Mesenteric fat pad (tissue), 1 donor: Measurements from ENCODE around the gene USP47. TPM values are rescaled to one million over a fixed set of nuclear protein-coding genes. Genes with fewer than 3 reads are reported as not detected.

ENCODE experiments used
- DNase-seq: peaks from one replicate; pipeline ENCODE4 v3.0.0-alpha.2; 2020; ENCODE audit warnings: low spot score
- total RNA-seq: library from RNA; stranded (reverse); fragmentation: NEBNext Ultra II Directional; extraction: Animal tissue kit (Norgen Biotek cat#: 25700); gene quantifications from one replicate; pipeline ENCODE4 v1.2.1, GENCODE V29; 2021
- donor health status: DM: yes; HTN: yes; CAD: no.

USP47 gene
- total RNA-seq, 1 donor from 2014 or later, result 53.3 TPM

DNA sequence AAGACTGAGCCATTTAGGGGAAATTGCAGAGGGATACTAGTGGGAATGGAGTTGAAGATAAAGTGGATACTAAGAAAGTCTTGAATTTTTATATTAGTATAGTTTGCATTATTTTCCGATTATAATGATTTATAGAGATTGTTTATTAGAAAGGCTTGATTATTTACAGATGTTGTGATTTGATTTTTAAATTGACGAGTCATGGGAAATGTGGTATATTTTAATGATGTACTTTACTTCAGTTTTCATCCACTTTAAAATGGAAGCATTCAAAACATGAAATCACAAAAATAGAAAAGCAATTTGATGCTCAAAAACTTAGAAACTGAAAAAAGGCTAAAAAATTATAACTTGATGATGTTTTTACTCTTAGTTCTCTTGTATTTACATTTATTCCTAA lies 21.2 kb downstream of the USP47 start:
- DNase-seq, result no peak

DNA sequence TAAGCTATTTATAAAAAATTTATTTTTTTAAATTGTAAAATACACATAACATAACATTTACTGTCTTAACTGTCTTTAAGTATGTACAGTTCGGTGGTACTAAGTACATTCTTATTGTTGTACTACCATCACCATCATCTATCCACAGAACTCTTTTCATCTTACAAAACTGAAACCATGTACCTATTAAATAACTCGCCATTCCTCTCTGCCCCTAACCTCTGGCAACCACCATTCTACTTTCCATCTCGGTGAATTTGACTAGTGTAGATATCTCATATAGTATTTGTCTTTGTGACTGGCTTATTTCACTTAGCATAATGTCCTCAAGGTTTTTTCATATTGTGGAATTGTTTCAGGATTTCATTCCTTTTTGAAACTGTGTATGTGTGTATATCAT lies 22.6 kb downstream of the USP47 start:
- no peak for DNase-seq

DNA sequence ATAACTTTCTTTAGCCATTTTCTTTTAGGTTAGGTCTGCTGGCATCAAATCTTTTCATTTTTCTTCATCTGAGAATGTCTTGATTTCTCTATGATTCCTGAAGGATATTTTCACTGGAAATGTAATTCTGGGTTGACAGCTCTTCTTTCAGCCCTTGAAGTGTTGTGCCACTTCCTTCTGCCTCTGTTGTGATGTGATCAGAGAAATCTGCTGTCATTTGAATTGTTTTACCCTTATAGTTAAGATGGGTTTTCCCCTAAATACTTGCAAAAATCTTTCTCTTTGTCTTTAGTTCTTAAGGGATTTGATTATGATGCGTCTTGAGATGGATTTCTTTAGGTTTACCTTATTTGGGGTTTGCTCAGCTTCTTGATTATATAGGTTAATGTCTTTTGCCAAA lies 23.0 kb downstream of the USP47 start:
- DNase-seq, result no peak

DNA sequence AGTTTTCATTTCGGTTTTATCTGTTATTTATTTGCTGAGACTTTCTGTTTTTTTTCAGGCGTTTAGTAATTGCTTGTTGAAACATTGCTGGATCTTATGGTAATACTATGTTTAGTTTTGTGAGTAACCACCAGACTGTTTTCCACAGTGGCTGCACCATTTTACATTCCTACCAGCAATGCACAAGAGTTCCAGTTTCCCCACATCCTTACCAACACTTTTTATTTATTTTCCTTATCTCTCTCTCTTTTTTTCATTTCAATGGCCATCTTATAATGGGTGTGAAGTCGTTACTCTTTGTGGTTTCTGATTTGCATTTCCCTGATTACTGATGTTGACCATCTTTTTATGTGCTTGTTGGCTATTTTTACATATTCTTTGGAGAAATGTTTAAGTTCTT lies 23.7 kb downstream of the USP47 start:
- no peak for DNase-seq

DNA sequence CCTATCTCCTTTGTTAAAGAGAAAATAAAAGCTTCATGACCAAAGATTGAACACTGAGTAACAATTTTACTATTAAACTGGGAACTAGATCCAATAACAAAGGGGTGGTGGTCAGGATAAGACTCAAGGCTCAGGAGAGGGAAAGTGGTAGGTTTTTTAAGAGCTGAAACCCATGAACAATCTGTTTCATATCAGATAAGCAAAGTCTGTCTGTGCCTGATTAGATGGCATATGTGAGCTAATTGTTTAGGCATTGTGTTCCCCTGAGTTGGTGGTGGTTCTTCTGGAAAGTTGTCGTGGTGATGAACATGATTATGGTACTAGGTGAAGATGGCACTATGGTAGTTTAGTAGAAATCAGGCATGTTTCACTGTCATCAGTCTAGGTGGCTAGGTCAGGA lies 24.4 kb downstream of the USP47 start:
- no peak for DNase-seq

DNA sequence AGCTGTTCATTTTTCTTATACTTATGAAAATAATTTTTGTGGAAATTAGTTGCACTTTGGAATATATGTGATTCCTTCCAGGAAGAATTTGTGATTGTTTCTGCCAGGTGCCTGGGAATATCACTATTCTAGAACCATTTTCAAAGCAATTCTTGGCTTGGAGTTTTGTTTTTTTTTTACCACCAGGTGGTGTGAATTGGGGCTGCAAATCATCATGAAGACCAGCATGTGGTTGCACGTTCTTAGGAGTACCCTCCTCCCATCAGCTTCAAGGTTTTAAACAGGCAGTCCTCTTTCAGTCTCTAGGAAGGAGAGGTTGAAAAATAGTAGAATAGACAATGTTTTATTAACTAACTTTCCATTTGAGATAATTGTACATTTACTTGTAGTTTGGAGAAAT lies 25.9 kb downstream of the USP47 start:
- no peak for DNase-seq

DNA sequence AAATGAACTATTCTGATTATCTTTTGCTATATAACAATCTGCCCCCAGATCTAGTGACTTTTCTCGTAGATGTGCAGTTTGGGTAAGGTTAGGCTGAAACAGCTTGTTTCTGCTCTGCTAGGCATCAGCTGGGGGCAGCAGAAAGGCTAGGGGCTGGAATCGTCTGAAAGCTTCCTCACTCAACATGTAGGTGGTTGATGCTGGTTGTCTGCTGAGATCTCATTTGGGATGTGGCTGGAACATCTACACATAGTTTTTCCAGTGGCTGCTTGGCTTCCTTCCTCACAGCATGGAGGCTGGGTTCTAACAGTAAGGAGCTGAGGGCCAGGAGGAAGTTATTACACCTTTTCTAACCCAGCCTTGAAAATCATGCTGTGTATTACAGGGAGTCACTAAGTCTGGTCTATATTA lies 30.2 kb downstream of the USP47 start:
- DNase-seq, result no peak

DNA sequence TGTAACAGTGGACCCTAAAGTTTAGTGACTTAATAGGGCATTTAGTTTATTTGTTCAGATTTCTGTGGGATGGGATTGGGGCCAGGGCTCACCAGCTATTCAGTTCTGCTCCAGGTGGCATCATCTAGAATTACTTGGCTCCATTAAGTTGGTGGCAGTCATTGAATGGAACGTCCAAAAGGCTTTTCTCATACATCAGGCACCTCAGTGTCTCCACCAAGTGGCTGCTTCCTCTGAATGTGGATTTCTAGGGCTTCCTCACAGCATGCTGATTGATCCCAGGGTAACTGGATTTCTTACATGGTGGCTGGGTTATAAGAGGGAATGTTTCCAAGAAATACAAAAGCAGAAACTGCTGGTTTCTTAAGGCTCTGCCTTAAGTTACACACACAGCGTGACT lies 34.7 kb downstream of the USP47 start:
- no peak for DNase-seq

DNA sequence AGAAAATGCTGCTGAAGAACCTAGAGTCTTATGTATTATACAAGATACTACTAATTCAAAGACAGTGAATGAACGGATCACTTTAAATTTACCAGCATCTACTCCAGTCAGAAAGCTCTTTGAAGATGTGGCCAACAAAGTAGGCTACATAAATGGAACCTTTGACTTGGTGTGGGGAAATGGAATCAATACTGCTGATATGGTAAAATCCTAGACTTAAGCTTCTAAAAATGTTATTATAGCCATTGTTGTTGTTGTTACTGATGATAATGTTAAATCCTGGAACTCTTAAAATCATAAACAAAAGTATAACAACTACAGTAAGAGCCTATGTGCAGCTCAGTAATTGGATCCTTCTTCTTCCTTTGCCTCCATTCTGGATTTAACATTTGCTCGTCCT lies 38.4 kb downstream of the USP47 start:
- no peak for DNase-seq

DNA sequence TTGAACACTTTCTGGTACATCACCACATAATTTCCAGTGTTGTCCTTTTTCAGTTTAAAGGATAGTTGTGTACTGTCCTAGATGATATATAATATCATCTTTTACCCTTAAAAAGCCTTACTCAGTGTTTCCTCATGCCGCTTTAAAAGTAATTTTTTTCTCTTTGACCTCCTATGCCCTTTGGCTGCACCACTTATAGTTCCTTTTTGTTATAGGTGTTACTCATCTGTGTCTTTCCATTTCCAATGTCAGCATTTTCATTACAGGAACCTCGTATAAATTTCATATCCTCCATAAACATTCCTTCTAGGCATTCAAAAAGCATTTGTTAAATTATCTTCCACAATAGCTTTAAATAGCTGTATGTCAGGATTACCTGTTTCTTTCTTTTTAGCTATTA lies 40.8 kb downstream of the USP47 start:
- no peak for DNase-seq

DNA sequence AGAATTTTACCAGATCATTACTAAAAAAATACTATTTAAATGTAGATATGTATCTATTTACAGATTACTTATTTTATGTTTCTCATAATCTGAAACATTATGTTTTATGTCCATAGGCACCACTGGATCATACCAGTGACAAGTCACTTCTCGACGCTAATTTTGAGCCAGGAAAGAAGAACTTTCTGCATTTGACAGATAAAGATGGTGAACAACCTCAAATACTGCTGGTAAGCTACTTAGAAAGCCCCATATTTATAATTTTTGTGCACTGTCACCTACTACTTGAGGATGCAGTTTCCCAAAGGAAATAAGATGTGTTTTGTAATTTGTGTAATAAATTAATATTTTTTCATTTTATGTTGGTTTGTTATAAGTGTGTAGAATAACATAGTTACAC lies 42.6 kb downstream of the USP47 start:
- no peak for DNase-seq

DNA sequence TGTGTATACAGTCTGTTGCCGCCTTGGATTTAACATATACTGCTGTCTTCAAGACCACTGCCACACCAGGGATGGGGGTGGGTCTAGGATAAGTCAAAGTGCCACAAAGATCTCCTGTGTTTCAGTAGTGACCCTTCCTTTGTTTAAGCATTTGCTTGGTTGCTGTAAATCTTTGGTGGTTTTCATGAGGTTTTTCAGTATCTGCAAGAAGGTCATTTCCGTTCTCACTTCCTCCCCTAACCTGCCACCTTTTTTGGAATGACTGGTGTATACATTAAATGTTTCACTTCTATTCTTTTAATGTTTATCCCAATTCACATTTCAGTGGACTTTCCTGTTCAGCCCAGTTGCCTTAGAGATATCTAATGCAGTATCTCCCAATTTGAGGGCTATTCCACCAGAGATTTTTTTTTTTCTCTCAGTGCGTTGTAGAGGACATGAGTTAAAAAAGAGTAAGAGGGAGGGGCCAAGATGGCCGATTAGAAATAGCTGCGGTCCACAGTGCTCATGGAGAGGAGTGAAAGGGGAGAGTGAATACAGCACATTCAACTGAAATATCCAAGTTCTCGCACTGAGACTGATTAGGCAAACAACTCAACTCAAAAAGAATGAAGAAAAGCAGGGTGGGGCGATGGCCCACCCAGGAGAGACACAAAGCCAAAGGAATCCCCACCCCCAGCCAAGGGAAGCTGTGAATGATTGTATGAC lies 43.2 kb downstream of the USP47 start:
- DNase-seq, result no peak

DNA sequence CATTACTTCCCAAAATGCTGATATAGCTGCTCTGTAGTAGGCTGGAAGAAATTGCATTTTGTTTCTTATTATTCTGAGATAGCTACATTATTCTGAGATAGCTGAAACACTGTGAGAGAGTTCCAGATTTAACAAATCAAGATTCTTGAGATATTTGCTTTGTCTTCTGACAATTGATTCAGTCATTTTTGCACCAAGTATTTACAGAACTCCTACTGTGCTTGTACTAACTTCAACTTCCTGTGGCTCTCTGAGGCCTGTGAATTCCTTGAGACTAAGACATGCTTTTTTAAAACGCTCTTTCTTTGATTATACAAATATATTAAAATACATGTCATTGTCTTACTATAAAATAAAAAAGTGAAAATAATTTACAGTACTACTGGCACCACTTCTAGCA lies 52.7 kb downstream of the USP47 start:
- DNase-seq, result no peak

DNA sequence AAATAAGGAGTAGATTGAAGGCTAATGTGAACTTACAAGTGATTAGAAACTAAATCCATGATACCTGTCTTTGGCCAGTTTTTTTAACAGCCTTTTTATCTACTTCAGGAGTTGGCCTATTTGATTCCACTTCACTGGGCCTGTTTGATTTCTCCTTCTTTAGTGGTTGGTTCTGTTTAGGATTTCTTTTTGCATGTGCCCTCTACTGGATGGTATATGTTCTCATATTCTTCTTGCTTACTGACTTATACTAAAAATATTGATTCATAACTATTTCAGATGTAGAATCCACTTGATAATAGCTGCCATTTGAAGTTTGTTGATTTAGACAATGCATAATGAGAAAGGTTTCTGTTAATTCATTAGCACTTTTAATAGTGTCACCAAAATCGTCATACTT lies 53.9 kb downstream of the USP47 start:
- no peak for DNase-seq

DNA sequence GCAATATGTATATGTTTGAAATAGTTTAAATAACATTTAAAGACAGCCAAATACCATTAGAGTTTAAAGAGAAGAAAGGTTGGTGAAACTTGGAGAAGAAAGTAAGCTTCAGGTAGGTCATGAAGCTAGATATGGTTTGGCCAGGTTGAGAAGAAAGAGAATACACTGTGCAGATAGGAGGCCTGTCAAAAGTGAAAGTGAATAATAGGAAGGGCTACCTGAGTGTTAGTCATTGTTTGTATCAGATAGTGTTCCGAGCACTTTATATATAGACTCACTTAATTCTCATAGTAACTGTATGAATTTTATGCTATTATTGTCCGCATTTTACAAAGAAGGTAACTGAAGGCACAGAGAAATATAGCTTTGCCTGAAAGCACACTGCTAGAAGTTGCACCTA lies 56.9 kb downstream of the USP47 start:
- DNase-seq, result no peak

DNA sequence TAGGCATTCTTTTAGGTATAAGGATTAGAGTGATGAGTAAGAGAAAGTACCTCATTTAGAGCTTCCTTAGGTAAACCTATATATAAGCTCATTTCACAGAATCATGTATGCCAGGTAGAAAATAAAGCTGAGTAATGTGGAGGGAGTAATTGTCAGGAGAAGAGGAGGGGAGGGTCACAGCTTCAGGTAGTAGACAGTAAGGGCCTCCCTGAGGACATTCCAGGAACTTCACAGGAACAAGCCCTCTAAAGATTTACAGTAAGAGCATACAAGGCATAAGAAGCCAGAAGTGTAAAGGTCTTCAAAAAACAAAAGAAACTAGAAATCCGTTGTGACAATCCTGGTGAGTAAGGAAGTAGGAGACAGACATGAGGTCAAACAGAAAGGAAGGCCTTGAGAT lies 57.6 kb downstream of the USP47 start:
- DNase-seq, result no peak

DNA sequence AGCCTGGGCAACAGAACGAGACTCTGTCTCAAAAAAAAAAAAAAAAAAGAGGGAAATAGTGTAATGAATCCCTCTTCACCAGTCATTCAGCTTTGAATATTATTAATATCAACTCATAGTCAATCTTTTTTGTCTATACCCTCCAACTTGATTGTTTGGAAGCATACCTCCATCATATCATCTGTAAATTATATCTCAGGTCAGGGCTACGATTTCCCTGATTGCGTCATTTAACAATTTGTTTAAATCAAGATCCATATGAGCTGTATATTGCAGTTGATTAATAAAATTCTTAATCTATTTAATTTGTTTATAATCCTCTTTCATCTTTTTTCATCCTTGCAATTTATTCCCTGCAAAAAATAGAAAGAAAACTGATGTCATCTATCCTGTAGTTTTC lies 60.2 kb downstream of the USP47 start:
- no peak for DNase-seq

DNA sequence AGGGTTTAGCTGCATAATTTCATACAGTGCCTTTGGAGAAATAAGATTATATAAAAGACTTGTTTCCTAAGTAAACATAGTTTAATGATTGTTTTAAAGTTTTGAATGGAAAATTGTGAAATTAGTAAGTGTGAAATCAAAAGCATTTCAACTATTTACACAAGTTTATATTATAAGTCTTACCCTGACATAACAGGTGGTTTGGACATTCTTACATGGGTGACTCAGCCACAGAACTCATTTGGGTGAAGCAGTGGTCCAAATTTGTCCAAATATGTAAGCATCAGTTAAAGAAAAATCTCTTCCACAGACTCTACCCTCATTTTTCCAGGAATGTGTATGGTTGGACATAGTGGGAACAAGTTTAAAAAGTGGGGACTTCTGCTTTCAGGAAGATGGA lies 68.0 kb downstream of the USP47 start:
- no peak for DNase-seq

DNA sequence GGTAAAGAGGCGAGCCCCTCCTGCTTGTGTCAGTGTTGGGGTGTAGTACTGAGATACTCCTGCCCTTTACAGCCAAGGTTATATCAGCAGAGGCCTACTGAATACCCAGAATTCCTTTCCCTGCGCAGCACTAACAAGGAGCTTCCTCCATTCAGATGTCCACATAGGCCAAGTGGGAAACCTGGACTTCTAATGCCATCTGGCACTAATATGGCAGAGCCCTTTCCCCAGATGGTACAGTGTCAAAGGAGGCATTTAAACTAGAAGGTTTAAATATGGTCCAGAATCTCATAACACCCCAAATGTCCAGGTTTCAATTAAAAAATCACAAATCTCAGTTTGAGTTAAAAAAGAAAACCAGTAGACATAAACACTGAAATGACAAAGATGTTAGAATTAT lies 68.8 kb downstream of the USP47 start:
- DNase-seq, result no peak

DNA sequence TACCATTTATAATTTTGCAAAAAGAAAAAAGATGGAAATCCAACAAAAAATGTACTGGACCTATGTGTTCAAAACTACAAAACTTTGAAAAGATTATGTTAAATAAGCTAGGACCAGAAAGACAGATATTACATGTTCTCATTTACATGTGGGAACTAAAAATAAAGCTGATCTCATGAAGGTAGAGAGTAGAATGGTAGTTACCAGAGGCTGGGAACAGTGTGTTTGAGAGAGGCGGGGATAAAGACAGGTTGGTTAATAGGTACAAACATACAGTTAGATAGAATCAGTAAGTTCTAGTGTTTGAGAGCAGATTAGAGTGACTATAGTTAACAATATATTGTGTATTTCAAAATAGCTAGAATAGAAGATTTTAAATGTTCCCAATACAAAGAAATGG lies 71.6 kb downstream of the USP47 start:
- DNase-seq, result no peak

DNA sequence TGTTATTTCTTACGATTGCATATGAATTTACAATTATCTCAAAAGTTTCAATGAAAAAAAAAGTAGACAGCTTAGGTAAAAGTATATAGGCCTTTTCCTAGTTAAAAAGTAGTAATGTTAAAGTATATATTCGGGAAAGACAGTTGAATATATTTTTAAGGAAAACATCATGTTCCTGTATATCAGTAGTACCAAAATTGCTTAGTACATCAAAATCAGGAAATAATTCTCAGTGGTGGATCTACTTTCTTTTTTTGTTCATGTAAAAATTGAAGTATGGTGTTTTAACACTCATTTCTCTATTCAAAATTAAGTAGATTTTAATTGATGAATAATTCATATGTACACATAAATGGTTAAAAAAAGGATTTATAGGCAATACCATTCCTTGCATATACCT lies 73.9 kb downstream of the USP47 start:
- DNase-seq, result no peak

DNA sequence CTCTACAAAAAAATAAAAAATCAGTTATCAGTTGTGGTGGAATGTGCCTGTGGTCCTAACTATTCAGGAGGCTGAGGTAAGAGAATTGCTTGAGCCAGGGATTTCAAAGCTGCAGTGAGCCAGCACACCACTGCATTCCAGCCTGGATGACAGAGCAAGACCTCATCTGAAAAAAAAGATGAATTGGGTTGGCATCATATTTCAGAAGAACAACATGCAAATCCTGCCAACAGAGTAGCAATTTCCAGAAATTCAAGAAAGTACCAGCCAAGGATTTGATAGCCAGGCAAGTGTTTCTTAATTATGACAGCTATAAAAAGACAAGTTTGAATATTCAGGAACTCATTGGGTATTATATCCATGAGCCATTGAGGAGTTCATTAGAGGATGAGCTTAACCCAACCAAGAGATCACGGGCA lies 75.2 kb downstream of the USP47 start:
- DNase-seq, result no peak

DNA sequence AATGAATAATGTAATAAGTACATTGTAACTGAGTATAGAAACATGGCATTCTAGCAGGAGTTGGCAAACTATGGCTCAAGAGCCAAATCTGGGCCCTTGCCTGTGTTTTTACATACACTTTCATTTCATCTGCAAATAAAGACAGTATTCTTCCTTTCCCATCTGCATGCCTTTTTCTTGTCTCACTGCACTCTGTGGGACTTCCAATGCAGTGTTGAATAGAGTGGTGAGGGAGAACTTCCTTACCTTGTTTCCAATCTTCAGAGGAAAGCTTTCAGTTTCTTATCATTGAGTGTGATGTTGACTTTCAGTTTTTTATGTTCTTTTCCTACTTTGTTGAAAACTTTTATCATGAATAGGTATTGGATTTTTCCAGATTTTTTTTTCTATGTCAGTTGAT lies 82.1 kb downstream of the USP47 start:
- DNase-seq, result no peak

DNA sequence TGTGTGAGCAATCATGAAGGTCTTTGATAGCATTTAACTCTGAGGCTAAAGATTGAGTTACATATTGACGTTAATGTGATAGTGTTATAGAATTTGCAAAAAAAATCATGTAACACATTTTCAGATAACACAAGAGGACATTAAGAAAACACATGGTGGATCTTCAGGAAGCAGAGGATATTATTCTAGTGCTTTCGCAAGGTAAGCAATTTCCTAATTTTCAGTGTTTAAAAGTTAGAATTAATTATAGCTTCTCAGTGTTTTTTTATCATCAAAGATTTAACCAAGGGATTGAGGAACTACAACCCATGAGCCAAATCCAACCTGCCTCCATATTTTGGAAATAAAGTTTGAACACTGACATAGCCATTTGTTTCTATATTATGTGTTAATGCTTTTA lies 88.1 kb downstream of the USP47 start:
- no peak for DNase-seq
